HepG2 (cell line): ENCODE results near the gene ATG7. TPM values are rescaled to one million over a fixed set of nuclear protein-coding genes. Genes with fewer than 3 reads are reported as not detected.

Experiments used
- ATAC-seq: fragments of 200-7000 bp; cut with Tn5 transposase; 3 replicates; pipeline ENCODE4 v1.9.1; 2020; ENCODE audit warnings: mild to moderate bottlenecking, moderate library complexity
- BruUV-seq: library from RNA; stranded (reverse); fragments of 400-500 nt; replicated peaks from 2 replicates; lab custom pipeline; 2021; lab: Mats Ljungman, UMichigan
- CTCF ChIA-PET: fragments of 300-600 bp; formaldehyde crosslinking; extraction: SDS; loops from one replicate; lab custom pipeline; 2021; ENCODE audit warnings: low total read pairs, inconsistent platforms, low intra/inter-chr PET ratio; lab: Yijun Ruan, JAX
- POLR2A ChIA-PET: fragments of 350-600 bp; sonication (Branson Sonifier 250); formaldehyde crosslinking; loops from one replicate; lab custom pipeline; 2020; ENCODE audit warnings: antibody characterized with exemption, inconsistent platforms; lab: Yijun Ruan, JAX
- DNase-seq: peaks from one replicate; pipeline ENCODE4 v3.0.0-alpha.2; 2015; ENCODE audit warnings: low spot score
- FAIRE-seq: peaks from 3 replicates; lab custom pipeline; 2011; peaks lifted over from hg19 to GRCh38; lab: Jason Lieb, UNC
- H2AFZ ChIP-seq: one replicate; pipeline ENCODE4 v1.6.1; 2011; ENCODE audit warnings: low read length, inconsistent platforms
- H3K27ac ChIP-seq: fragments of 300-600 bp; 3 replicates; pipeline ENCODE4 v1.8.0; 2011; ENCODE audit warnings: mixed run types, mild to moderate bottlenecking, mixed read lengths, low read length, inconsistent platforms; ENCODE audit not compliant: insufficient read depth; ENCODE audit errors: extremely low read length
- H3K27me3 ChIP-seq, 2 experiments: fragments of 200-600 bp in 1 of 2; 2 replicates in 1 of 2; 3 replicates in 1 of 2; pipeline versions ENCODE4 v1.6.0 to v1.8.0; 2011; ENCODE audit warnings: low read length in 2 of 2, mild to moderate bottlenecking in 2 of 2, moderate library complexity in 2 of 2, inconsistent platforms in 1 of 2; ENCODE audit not compliant: insufficient read depth in 2 of 2, control insufficient read depth in 1 of 2
- H3K36me3 ChIP-seq, 2 experiments: fragments of 200-600 bp in 1 of 2; replicated peaks in 1 of 2; 2 replicates in 1 of 2; 3 replicates in 1 of 2; pipeline versions ENCODE4 v1.5.1 to v1.8.0; 2011; ENCODE audit warnings: low read length in 2 of 2, inconsistent platforms in 1 of 2; ENCODE audit not compliant: insufficient read depth in 2 of 2, control insufficient read depth in 1 of 2
- H3K4me1 ChIP-seq: 2 replicates; pipeline ENCODE4 v1.5.1; 2012; ENCODE audit warnings: low read length, inconsistent platforms; ENCODE audit not compliant: insufficient read depth
- H3K4me2 ChIP-seq: 2 replicates; pipeline ENCODE4 v1.6.0; 2011; ENCODE audit warnings: low read depth, low read length, inconsistent platforms
- H3K4me3 ChIP-seq, 3 experiments: fragments of 200-600 bp in 1 of 3; sonication (generic), shearing (Covaris generic) in 1 of 3; replicated peaks in 1 of 3; 2 replicates each; pipeline ENCODE4 v1.5.1; 2011 to 2016; ENCODE audit warnings: low read length in 3 of 3, inconsistent platforms in 2 of 3, low read depth in 2 of 3, mild to moderate bottlenecking in 2 of 3, control low read depth in 1 of 3, mixed read lengths in 1 of 3; ENCODE audit not compliant: insufficient read depth in 1 of 3
- H3K79me2 ChIP-seq: one replicate; pipeline ENCODE4 v1.6.1; 2011; ENCODE audit warnings: low read length, inconsistent platforms; ENCODE audit not compliant: insufficient read depth
- H3K9ac ChIP-seq: 2 replicates; pipeline ENCODE4 v1.6.0; 2011; ENCODE audit warnings: mild to moderate bottlenecking, low read depth, low read length, inconsistent platforms; ENCODE audit not compliant: insufficient read depth
- H3K9me3 ChIP-seq: 2 replicates; pipeline ENCODE4 v1.5.1; 2012; ENCODE audit warnings: mild to moderate bottlenecking, low read length
- H4K20me1 ChIP-seq: 2 replicates; pipeline ENCODE4 v1.6.0; 2011; ENCODE audit warnings: inconsistent platforms, mild to moderate bottlenecking, low read length, moderate library complexity; ENCODE audit not compliant: insufficient read depth
- CEBPG ChIP-seq: IDR thresholded peaks from 2 replicates; pipeline ENCODE4 v1.6.1; 2016
- GTF3A ChIP-seq: sonication (generic); formaldehyde crosslinking; conservative IDR thresholded peaks from 2 replicates; pipeline ENCODE4 v1.4.0; 2020; ENCODE audit warnings: mild to moderate bottlenecking, missing genetic modification reagents
- HNRNPUL1 ChIP-seq: fragments of 200-400 bp; formaldehyde crosslinking; IDR thresholded peaks from 2 replicates; pipeline ENCODE4 v1.6.1; 2017; ENCODE audit warnings: low read depth, mild to moderate bottlenecking, low read length, moderate library complexity
- MAFF ChIP-seq: IDR thresholded peaks from 2 replicates; pipeline ENCODE4 v1.6.1; 2011; ENCODE audit warnings: low read depth, low read length, improper control_type of control experiment
- MAFK ChIP-seq, 2 experiments: IDR thresholded peaks in 1 of 2; conservative IDR thresholded peaks in 1 of 2; 2 replicates each; pipeline ENCODE4 v1.6.1; 2011; ENCODE audit warnings: improper control_type of control experiment in 2 of 2, low read length in 2 of 2
- SMC3 ChIP-seq: IDR thresholded peaks from 2 replicates; pipeline ENCODE4 v1.6.1; 2011; ENCODE audit warnings: low read length, improper control_type of control experiment
- ZFY ChIP-seq: sonication (generic); formaldehyde crosslinking; IDR thresholded peaks from 2 replicates; pipeline ENCODE4 v1.4.0; 2020; ENCODE audit warnings: missing genetic modification reagents
- WGBS: methylation state at CpG from one replicate; pipeline ENCODE4 v1.1.6; 2017; ENCODE audit warnings: low lambda C conversion rate; 5-methylcytosine and 5-hydroxymethylcytosine counted together
- in situ Hi-C: cut with HindIII; loops from 2 replicates; pipeline ENCODE4 v1.10.0; 2017; ENCODE audit warnings: low pct_unique_long_range_greater_than_20kb; ENCODE audit not compliant: extremely low pct_ligation_motif_present
- intact Hi-C: fragments of 100-400 bp; cut with micrococcal nuclease; formaldehyde crosslinking; loops from one replicate; pipeline ENCODE4 v1.10.0; 2022; ENCODE audit not compliant: unreplicated experiment
- polyA plus RNA-seq, 8 experiments: library from polyadenylated mRNA; depleted of rRNA in 3 of 8; stranded (reverse) in 7 of 8; unstranded in 1 of 8; fragments of >200 nt; fragmentation: Illumina TruSeq in 4 of 8; extraction: Trizol in 4 of 8; gene quantifications; 2 replicates each; pipeline versions ENCODE4 v1.2.1 to v1.2.3, GENCODE V29; 2011 to 2016; ENCODE audit warnings: low read depth in 4 of 8, missing spikeins in 1 of 8, mixed read lengths in 1 of 8; ENCODE audit not compliant: insufficient read depth in 1 of 8
- total RNA-seq, 5 experiments: library from RNA; depleted of rRNA; stranded (reverse); fragments of >200 nt; fragmentation: Illumina TruSeq; extraction: Trizol; gene quantifications; 2 replicates each; pipeline ENCODE4 v1.2.3, GENCODE V29; 2016; ENCODE audit warnings: low read depth in 1 of 5
- TF ChIP-seq, protein P1 (sequence below): sonication (generic); formaldehyde crosslinking; conservative IDR thresholded peaks from 2 replicates; pipeline ENCODE4 v1.4.0; 2020; ENCODE audit warnings: missing genetic modification reagents
- TF ChIP-seq, protein P2 (sequence below): sonication (generic); formaldehyde crosslinking; IDR thresholded peaks from 2 replicates; pipeline ENCODE4 v1.9.0; 2021; ENCODE audit warnings: missing genetic modification reagents, borderline replicate concordance

The ATG7 gene
- total and polyA plus RNA-seq, 2 of the 13 experiments (the other 11 are each of a cell fraction or from before 2014, with no cell fraction given): 7.8 to 22.1 TPM

DNA sequence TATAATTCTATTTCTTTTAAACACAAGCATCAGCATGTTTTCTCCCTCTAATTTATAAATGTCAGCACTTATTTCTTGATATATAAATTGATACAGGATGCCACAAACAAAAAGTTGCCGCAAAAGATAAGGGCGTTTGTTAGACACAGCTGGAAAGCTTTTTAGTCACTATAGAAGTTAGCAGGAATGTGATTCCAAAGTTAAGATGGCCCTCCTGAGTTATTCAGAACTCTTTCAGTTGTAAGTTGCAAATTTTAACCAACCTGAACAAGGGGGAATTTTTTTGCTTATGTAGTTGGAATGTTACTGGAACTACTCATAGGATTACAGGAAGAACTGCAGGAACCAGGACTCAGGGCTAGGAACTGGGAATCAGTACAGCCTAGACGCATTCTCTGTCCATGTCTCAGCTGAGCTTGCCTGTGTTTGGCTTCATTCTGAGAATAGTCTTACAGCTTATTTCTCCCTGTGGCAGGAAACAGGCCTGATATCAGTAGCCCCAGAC is 205.3 kb downstream of the ATG7 start:
- DNase-seq (no peak), FAIRE-seq (no peak), ATAC-seq (no peak)
- Histone ChIP-seq H3K27me3 (no peaks in the 10 kb centered on the region), H2AFZ (no peak overlapping the region), H3K9ac (no peak overlapping the region), H3K4me3 (no peak overlapping the region), H3K27ac (no peak overlapping the region), H3K9me3 (no peaks in the 10 kb centered on the region), H3K4me2 (no peak overlapping the region), H3K4me1 (peaks cover 23% of the 10 kb centered on the region), H4K20me1 (no peaks in the 10 kb centered on the region), H3K79me2 (no peaks in the 10 kb centered on the region), H3K36me3 (no peaks in the 10 kb centered on the region)
- CTCF ChIA-PET: no interaction called here
- POLR2A ChIA-PET: interaction anchor here (0.5 kb wide), 1 partner anchor 240 kb away, joined by 4 read pairs; no protein-coding TSS in a partner anchor
- intact Hi-C loops (no loop called here), in situ Hi-C loops (no loop called here)
- BruUV-seq: no TSS peak
- TF ChIP-seq, protein P1, sequence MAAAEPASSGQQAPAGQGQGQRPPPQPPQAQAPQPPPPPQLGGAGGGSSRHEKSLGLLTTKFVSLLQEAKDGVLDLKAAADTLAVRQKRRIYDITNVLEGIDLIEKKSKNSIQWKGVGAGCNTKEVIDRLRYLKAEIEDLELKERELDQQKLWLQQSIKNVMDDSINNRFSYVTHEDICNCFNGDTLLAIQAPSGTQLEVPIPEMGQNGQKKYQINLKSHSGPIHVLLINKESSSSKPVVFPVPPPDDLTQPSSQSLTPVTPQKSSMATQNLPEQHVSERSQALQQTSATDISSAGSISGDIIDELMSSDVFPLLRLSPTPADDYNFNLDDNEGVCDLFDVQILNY (CRISPR knock-in tag): no peak
- TF ChIP-seq MAFF (peak; percentile 21; the same call in 1 of the 2 replicates), ZFY (no peak), GTF3A (CRISPR knock-in tag) (no peak), CEBPG (CRISPR knock-in tag) (no peak), SMC3 (no peak), MAFK (conservative IDR thresholded peaks at IDR 0.05 in 1 of 2, IDR thresholded peaks at IDR 0.05 in 1 of 2; ENCODE audit: low read length in 2 of 2) (peak in 1 of 2 experiments; percentile 32; a peak in 1 of 4 replicates), HNRNPUL1 (no peak)
- 97% methylated on average over 3 of the region's 3 CpGs for whole genome bisulfite sequencing

DNA sequence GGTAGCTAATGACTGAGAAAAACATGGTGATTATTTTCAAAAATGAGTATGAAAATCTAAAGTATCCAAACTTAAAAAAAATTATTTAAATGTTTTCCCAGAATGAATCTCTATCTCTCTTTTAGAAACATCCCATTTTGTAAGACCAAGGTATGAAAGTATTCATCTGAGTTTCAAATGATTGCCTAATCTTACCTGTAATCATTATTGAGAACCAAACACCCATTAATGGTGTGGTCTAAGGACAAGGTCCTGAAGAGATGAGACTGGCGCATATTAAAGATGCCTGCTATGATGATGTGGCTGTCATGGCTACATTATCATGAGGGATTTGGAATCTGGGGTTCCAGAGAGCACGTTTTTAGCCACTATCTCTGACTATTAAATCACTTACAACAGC is 206.0 kb downstream of the ATG7 start:
- 96% methylated on average over 2 of the region's 2 CpGs for WGBS
- intact Hi-C loops: no loop called here

More for the DNA sequence above, 206.0 kb downstream of the ATG7 start:
- no peak overlapping the region for H2AFZ ChIP-seq
- H3K4me2 ChIP-seq: no peak overlapping the region
- no peaks in the 10 kb centered on the region for H3K27me3 ChIP-seq
- H3K4me1 ChIP-seq: peaks cover 23% of the 10 kb centered on the region
- no peaks in the 10 kb centered on the region for H3K9me3 ChIP-seq
- ChIA-PET CTCF (no interaction called here), POLR2A (interaction anchor here (0.5 kb wide), 1 partner anchor 239 kb away, joined by 4 read pairs; no protein-coding TSS in a partner anchor)
- no peak overlapping the region for H3K9ac ChIP-seq
- in situ Hi-C loops: no loop called here
- H3K27ac ChIP-seq: no peak overlapping the region
- H3K79me2 ChIP-seq: no peaks in the 10 kb centered on the region
- BruUV-seq: no TSS peak
- no peaks in the 10 kb centered on the region for H3K36me3 ChIP-seq
- H4K20me1 ChIP-seq: no peaks in the 10 kb centered on the region
- no peak for ATAC-seq
- DNase-seq: no peak
- TF ChIP-seq, protein P2, sequence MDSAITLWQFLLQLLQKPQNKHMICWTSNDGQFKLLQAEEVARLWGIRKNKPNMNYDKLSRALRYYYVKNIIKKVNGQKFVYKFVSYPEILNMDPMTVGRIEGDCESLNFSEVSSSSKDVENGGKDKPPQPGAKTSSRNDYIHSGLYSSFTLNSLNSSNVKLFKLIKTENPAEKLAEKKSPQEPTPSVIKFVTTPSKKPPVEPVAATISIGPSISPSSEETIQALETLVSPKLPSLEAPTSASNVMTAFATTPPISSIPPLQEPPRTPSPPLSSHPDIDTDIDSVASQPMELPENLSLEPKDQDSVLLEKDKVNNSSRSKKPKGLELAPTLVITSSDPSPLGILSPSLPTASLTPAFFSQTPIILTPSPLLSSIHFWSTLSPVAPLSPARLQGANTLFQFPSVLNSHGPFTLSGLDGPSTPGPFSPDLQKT (CRISPR knock-in tag): no peak
- H3K4me3 ChIP-seq: no peak overlapping the region
- no peak for FAIRE-seq
